SU-DHL-6 (cell line): Measurements from ENCODE around the gene NFATC4.

Source experiments
- H2AFZ ChIP-seq: fragments of 200-600 bp; sonication (generic); 2 replicates; pipeline ENCODE4 v1.6.1; 2014; ENCODE audit warnings: low read depth, mild to moderate bottlenecking, moderate library complexity, mixed read lengths, antibody characterized with exemption, low read length; ENCODE audit not compliant: severe bottlenecking
- H3F3A ChIP-seq: fragments of 200-600 bp; shearing (Covaris generic); 2 replicates; pipeline ENCODE4 v1.6.0; 2016; ENCODE audit warnings: antibody characterized with exemption, mild to moderate bottlenecking; ENCODE audit not compliant: insufficient read depth
- H3K27ac ChIP-seq: fragments of 200-600 bp; sonication (generic); 2 replicates; pipeline ENCODE4 v1.5.1; 2016; ENCODE audit warnings: low read depth, mild to moderate bottlenecking, low read length, moderate library complexity, mixed read lengths
- H3K27me3 ChIP-seq: fragments of 200-600 bp; sonication (generic), shearing (Covaris generic); 2 replicates; pipeline ENCODE4 v1.6.0; 2014; ENCODE audit warnings: mild to moderate bottlenecking, low read length
- H3K36me3 ChIP-seq: fragments of 200-600 bp; sonication (generic); 2 replicates; pipeline ENCODE4 v1.6.1; 2014; ENCODE audit warnings: mild to moderate bottlenecking, low read length, mixed read lengths
- H3K4me2 ChIP-seq: fragments of 300-600, 200-600 bp; shearing (Covaris generic), sonication (generic); 2 replicates; pipeline ENCODE4 v1.6.0; 2014; ENCODE audit warnings: low read length, low read depth, mild to moderate bottlenecking; ENCODE audit not compliant: poor library complexity, severe bottlenecking
- H3K4me3 ChIP-seq: fragments of 200-600 bp; sonication (generic); 2 replicates; pipeline ENCODE4 v1.5.1; 2014; ENCODE audit warnings: antibody characterized with exemption, low read length, mild to moderate bottlenecking, mixed read lengths; ENCODE audit not compliant: insufficient read depth, poor library complexity, severe bottlenecking
- H3K79me2 ChIP-seq: fragments of 200-600 bp; sonication (generic); 2 replicates; pipeline ENCODE4 v1.6.1; 2014; ENCODE audit warnings: mild to moderate bottlenecking, low read length, moderate library complexity; ENCODE audit not compliant: insufficient read depth
- H3K9ac ChIP-seq: fragments of 200-600 bp; sonication (generic); 2 replicates; pipeline ENCODE4 v1.7.0; 2014; ENCODE audit warnings: mild to moderate bottlenecking, low read length
- H3K9me2 ChIP-seq: fragments of 200-600 bp; sonication (generic); replicated peaks from 2 replicates; pipeline ENCODE4 v1.6.1; 2014; ENCODE audit warnings: low read length; ENCODE audit not compliant: insufficient read depth
- H3K9me3 ChIP-seq: fragments of 200-600 bp; sonication (generic); 2 replicates; pipeline ENCODE4 v1.6.1; 2014; ENCODE audit warnings: low read length, mixed read lengths; ENCODE audit not compliant: insufficient read depth
- H4K20me1 ChIP-seq: fragments of 200-600 bp; sonication (generic); 2 replicates; pipeline ENCODE4 v1.6.1; 2014; ENCODE audit warnings: low read depth, mild to moderate bottlenecking, antibody characterized with exemption, low read length, moderate library complexity, mixed read lengths
- EZH2phosphoT487 ChIP-seq: fragments of 200-600 bp; sonication (generic), shearing (Covaris generic); conservative IDR thresholded peaks from 2 replicates; pipeline ENCODE4 v1.6.1; 2018; ENCODE audit warnings: mild to moderate bottlenecking, antibody characterized with exemption, low read length, moderate library complexity, mixed read lengths
- TF ChIP-seq, protein P1 (sequence below): fragments of 200-600 bp; sonication (generic); IDR thresholded peaks from one replicate; pipeline ENCODE4 v1.5.1; 2017; ENCODE audit warnings: antibody characterized with exemption, mild to moderate bottlenecking, low read length, moderate library complexity; ENCODE audit not compliant: insufficient read depth, poor library complexity, severe bottlenecking

NFATC4 gene

DNA sequence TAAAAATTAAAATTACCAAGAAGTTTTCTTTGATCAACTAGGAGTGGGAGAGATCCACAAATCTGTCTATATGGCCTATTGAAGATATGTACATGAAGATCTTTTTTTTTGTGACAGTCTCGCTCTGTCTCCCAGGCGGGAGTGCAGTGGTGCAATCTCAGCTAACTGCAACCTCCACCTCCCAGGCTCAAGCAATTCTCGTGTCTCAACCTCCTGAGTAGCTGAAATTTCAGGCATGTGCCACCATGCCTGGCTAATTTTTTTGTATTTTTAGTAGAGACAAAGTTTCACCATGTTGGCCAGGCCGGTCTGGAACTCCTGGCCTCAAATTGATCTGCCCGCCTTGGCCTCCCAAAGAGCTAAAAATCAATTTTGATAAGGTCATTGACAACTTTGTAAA, 4.6 kb upstream of the NFATC4 start:
- H4K20me1 ChIP-seq, result no peaks in the 10 kb centered on the region
- H3K4me3 ChIP-seq, result no peak overlapping the region
- no peaks in the 10 kb centered on the region for H3K9me3 ChIP-seq
- no peaks in the 10 kb centered on the region for H3K79me2 ChIP-seq
- H3K9ac ChIP-seq, result no peak overlapping the region
- H3K36me3 ChIP-seq, result no peaks in the 10 kb centered on the region
- peaks cover 4% of the 10 kb centered on the region for H3F3A ChIP-seq
- no peak for TF ChIP-seq EZH2phosphoT487
- TF ChIP-seq, protein P1, sequence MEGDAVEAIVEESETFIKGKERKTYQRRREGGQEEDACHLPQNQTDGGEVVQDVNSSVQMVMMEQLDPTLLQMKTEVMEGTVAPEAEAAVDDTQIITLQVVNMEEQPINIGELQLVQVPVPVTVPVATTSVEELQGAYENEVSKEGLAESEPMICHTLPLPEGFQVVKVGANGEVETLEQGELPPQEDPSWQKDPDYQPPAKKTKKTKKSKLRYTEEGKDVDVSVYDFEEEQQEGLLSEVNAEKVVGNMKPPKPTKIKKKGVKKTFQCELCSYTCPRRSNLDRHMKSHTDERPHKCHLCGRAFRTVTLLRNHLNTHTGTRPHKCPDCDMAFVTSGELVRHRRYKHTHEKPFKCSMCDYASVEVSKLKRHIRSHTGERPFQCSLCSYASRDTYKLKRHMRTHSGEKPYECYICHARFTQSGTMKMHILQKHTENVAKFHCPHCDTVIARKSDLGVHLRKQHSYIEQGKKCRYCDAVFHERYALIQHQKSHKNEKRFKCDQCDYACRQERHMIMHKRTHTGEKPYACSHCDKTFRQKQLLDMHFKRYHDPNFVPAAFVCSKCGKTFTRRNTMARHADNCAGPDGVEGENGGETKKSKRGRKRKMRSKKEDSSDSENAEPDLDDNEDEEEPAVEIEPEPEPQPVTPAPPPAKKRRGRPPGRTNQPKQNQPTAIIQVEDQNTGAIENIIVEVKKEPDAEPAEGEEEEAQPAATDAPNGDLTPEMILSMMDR, result no peak
- no peak overlapping the region for H3K4me2 ChIP-seq
- no peaks in the 10 kb centered on the region for H3K9me2 ChIP-seq
- no peak overlapping the region for H3K27ac ChIP-seq
- no peaks in the 10 kb centered on the region for H3K27me3 ChIP-seq
- H2AFZ ChIP-seq, result no peak overlapping the region

DNA sequence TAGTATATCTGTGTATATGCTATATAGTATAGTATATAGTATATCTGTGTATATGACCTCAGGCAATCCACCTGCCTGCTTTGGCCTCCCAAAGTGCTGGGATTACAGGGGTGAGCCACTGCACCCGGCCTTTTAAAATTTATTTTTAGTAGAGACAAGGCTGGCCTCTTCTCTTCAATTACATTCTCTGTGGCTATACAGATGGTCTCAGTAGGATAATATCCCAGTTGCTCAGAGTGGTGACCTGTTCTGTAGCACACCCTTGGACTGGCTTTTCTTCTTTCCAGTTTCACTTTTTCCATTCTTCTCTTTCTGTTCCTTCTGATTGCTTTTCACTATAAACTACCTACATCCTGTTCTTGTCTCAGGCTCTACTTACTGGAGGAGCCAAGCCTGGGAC, 3.1 kb upstream of the NFATC4 start:
- no peaks in the 10 kb centered on the region for H3K79me2 ChIP-seq
- H3K4me3 ChIP-seq, result no peak overlapping the region
- H3F3A ChIP-seq, result peaks cover 4% of the 10 kb centered on the region
- no peaks in the 10 kb centered on the region for H3K9me3 ChIP-seq
- H3K36me3 ChIP-seq, result no peaks in the 10 kb centered on the region
- H3K4me2 ChIP-seq, result no peak overlapping the region
- H3K9ac ChIP-seq, result no peak overlapping the region
- H3K27me3 ChIP-seq, result no peaks in the 10 kb centered on the region
- no peak overlapping the region for H2AFZ ChIP-seq
- no peak overlapping the region for H3K27ac ChIP-seq
- H4K20me1 ChIP-seq, result no peaks in the 10 kb centered on the region
- TF ChIP-seq, protein P1, result no peak
- no peak for TF ChIP-seq EZH2phosphoT487
- no peaks in the 10 kb centered on the region for H3K9me2 ChIP-seq

DNA sequence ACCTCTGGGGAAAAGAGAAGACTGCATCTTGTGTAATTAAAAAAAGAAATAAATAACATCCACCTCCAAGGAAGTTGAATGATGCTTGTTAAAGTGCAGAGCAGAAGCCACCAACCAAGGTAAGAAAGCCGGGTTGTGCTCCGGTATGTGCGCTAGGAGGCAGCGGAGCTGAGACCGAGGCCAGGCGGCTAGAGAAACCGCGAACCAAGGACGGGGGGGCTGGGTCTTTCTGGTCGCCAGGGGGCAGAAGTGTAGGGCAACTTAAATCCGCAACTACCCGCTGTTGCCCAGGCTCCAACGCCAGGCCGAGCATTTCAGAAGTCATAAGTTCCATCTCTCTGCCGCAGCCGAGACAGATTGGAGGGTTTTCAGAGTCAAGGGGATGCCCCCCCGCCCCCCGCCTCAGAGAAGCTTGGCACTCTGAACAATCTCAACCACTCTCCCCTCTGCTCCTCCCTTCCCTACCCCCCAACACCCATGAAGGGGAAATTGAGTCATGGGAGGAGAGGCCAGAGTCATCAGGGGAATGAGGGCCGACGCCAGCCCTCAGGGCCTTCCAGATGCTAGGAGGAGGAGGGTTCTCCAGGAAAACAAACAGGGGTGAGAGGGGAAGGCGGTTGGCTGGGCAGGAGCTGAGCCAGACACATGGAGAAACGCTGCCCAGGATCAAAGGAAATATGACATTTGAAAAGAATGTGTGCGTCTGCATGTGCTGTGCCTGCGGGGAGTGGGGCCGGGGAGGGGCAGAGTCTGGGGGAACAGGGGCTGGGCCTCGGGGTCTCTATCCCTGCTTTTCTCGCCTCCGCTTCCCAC, 2.2 kb upstream of the NFATC4 start:
- Histone ChIP-seq H3K4me2 (peak overlapping the region; percentile 79), H3K36me3 (no peaks in the 10 kb centered on the region), H3F3A (peaks cover 4% of the 10 kb centered on the region), H3K79me2 (no peaks in the 10 kb centered on the region), H3K27ac (peak overlapping the region; percentile 78), H3K9ac (peak overlapping the region; percentile 52), H3K4me3 (peak overlapping the region; percentile 47), H3K27me3 (no peaks in the 10 kb centered on the region), H2AFZ (peak overlapping the region; percentile 82), H3K9me3 (no peaks in the 10 kb centered on the region), H4K20me1 (no peaks in the 10 kb centered on the region), H3K9me2 (no peaks in the 10 kb centered on the region)
- TF ChIP-seq, protein P1, result peak; percentile 93
- no peak for TF ChIP-seq EZH2phosphoT487
